ENCODE measurements around the gene SOX6. TPM values are rescaled to one million over a fixed set of nuclear protein-coding genes. Genes with fewer than 3 reads are reported as not detected.

SOX6 gene
- total RNA-seq, 1 donor from 2014 or later, result 8.3 TPM

DNA sequence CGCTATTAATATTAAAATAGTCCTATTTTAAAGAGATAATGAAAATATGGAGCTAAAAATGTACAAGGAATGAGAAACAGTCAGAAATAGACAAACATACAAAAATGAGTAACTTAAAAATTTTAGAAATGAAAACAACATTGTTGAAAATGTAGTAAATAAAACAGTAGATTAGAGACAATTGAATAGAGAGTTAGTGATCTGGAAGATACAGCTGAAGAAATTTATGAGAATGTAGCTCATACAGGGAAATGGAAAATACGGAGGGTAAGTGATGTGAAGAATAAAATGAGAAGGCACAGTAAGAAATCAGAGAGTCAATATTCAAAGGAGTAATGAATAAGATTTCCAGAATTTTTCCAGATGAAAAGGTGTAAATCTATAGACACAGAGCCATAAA, 424.8 kb downstream of the SOX6 start:
- Histone ChIP-seq H3K27ac (no peak overlapping the region), H3K9me3 (no peaks in the 10 kb centered on the region), H3K36me3 (no peaks in the 10 kb centered on the region), H3K27me3 (no peaks in the 10 kb centered on the region), H3K4me3 (no peak overlapping the region), H3K4me1 (no peaks in the 10 kb centered on the region)
- no peak for TF ChIP-seq CTCF (IDR thresholded peaks at IDR 0.05)
- DNase-seq, result no peak
- ATAC-seq, result no peak
- intact Hi-C loops (cut with DNase I), result no loop called here

DNA sequence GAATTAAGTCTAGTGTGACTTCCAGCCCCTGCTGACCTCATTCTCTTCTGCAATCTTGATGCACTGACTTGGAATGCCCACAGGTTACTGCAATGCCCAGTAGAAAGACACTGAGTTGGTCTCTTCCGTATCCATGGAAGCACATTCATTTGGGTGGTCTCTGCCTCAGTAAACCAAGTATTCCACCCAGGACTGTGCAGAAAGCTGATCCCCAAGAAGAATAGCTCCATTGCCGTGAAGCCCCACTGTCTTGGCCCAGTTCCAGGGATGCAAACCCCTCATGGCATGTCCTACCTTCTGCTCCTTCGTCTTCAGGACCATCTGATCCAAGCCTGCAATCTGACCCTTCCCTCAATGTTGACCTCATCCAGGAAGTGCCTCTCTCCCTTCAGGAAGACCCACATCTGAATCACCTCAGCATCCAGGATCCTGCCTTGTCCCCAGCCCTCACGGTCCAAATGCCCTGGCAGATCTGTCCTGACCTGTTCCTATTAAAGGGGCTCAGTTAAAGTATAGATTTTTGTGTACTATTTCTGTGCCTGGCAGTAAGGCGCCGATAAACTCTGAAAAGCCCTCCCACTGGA, 425.8 kb downstream of the SOX6 start:
- TF ChIP-seq CTCF (IDR thresholded peaks at IDR 0.05), result no peak
- DNase-seq (no peak), ATAC-seq (no peak)
- intact Hi-C loops (cut with DNase I), result no loop called here
- no peaks in the 10 kb centered on the region for H3K36me3 ChIP-seq
- H3K27ac ChIP-seq, result no peak overlapping the region
- no peaks in the 10 kb centered on the region for H3K27me3 ChIP-seq
- no peaks in the 10 kb centered on the region for H3K4me1 ChIP-seq
- H3K9me3 ChIP-seq, result no peaks in the 10 kb centered on the region
- H3K4me3 ChIP-seq, result no peak overlapping the region

DNA sequence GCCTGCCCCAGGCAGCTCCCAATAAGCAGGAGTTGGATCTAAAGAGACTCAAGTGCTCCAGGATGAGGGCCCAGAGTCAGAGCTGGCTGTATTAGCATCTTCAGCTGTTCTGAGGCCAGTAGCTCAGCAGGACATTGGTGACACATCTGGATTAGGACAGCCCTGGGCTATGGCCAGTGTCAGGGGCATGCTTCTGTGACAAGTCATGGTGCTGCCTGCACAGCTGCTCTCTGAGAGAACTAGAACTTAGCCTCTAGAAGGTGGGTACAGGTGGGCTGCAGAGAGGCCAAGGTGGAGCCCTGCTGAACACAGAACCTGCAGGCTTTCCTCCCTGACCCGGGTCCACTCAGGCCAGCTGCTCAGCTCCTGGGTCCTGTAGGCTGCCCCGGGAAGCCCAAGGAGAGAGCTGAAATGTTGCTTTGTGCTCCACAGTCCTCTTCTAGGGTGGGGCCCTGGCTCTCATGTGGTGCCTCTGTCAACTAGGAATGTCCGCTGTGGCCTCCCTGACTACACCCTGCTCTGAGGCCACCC, 426.9 kb downstream of the SOX6 start:
- no peaks in the 10 kb centered on the region for H3K36me3 ChIP-seq
- no peak overlapping the region for H3K27ac ChIP-seq
- intact Hi-C loops (cut with DNase I), result no loop called here
- no peaks in the 10 kb centered on the region for H3K27me3 ChIP-seq
- peak; percentile 23 for ATAC-seq
- no peaks in the 10 kb centered on the region for H3K9me3 ChIP-seq
- H3K4me1 ChIP-seq, result no peaks in the 10 kb centered on the region
- DNase-seq, result no peak
- no peak for TF ChIP-seq CTCF (IDR thresholded peaks at IDR 0.05)
- no peak overlapping the region for H3K4me3 ChIP-seq

DNA sequence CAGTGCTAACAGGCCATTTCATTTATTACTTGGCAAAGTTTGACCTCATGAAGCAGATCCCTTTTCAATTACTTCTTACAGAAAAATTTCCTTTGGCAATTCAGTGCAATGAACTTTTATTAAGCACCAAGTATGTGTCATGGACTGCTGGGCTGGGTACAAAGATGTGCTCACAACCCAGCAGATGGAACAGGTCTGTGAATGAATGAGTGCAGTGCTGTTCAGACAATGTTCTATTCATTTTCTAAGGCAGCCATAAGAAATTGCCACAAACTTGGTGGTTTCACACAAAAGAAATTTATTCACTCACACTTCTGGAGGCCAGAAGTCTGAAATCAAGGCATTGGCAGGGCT, 428.5 kb downstream of the SOX6 start:
- Histone ChIP-seq H3K27me3 (no peaks in the 10 kb centered on the region), H3K9me3 (no peaks in the 10 kb centered on the region), H3K4me1 (no peaks in the 10 kb centered on the region), H3K27ac (no peak overlapping the region), H3K4me3 (no peak overlapping the region), H3K36me3 (no peaks in the 10 kb centered on the region)
- TF ChIP-seq CTCF (IDR thresholded peaks at IDR 0.05), result no peak
- intact Hi-C loops (cut with DNase I), result no loop called here
- no peak for ATAC-seq
- no peak for DNase-seq

GRCh38 chr11:15927196-15927863, 429.0 kb downstream of the SOX6 start:
- no peak for TF ChIP-seq CTCF (IDR thresholded peaks at IDR 0.05)
- ATAC-seq (no peak), DNase-seq (no peak)
- no peaks in the 10 kb centered on the region for H3K36me3 ChIP-seq
- intact Hi-C loops (cut with DNase I), result no loop called here
- no peak overlapping the region for H3K4me3 ChIP-seq
- no peaks in the 10 kb centered on the region for H3K27me3 ChIP-seq
- H3K4me1 ChIP-seq, result no peaks in the 10 kb centered on the region
- H3K9me3 ChIP-seq, result no peaks in the 10 kb centered on the region
- H3K27ac ChIP-seq, result no peak overlapping the region
